UCSD-AML1 (cell line): Measurements from ENCODE around the gene ADGRA1.

ENCODE experiments used
- DNase-seq: peaks from one replicate; lab custom pipeline; 2025; ENCODE audit not compliant: unreplicated experiment; lab: John Stamatoyannopoulos, UW

Gene ADGRA1

DNA sequence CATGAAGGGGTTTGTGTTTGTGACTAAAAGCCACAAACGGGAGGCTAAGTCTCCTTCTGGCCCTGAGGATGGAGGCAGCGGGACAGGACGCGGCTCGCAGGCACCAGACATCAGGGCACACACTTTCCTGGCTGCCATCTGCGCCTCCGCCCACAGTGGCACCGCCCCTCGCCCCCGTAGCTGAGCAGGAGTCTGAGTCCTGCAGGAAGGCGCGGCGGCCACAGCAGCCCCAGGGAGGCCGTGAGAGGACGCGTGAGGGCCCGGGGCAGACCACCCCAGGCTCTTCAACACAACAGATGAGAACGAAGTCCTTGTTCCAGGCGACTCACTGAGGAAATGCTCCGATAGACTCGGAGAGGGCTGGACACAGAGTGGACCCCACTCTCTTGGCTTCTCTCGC lies 6.6 kb downstream of the ADGRA1 start:
- no peak for DNase-seq

GRCh38 chr10:133094866-133095265 lies 7.1 kb downstream of the ADGRA1 start:
- DNase-seq = no peak

DNA sequence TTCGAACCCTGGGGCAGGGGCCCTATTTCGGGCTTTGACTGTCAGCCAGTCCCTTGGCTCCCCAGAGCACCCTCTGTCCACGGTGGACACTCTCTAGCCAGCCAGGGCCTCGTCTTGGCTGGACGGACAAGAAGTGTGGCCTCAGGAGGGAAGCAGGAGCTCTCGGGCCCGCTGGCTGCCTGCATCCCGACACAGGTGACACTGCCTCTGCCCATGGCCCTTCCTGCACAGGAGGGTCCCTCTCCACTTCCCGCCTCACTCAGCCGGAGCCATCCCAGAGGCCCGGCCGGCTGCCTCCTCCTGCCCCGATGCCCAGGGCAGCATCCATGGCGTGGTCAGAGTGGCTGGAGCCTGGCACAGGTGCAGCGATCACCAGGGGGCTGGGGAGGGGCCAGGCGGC lies 7.9 kb downstream of the ADGRA1 start:
- DNase-seq = no peak

- no peak for DNase-seq
These were observed 9.0 kb downstream of the ADGRA1 start for GRCh38 chr10:133096616-133097269.

DNA sequence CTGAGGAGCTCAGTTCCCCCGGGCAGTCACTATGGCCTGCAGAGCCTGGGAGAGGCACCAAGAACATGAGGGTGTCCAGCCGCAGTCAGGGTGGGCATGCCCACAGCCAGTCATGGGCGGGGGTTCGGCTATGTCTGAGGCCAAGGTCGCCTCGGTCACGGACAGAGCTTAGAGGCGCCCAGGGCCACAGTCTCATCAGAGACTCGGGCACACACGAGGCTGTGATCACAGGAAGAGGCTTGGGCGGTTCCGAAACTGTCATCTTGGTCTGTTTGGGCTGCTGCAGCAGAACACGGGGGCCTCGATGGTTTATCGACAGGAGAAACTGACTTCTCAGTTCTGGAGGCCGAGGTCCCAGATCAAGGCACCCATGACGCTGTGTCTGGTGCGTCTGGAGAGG lies 9.7 kb downstream of the ADGRA1 start:
- DNase-seq = no peak

- DNase-seq = no peak
These were observed 10.2 kb downstream of the ADGRA1 start for GRCh38 chr10:133097961-133098360.

GRCh38 chr10:133098426-133099124 lies 10.9 kb downstream of the ADGRA1 start:
- no peak for DNase-seq

GRCh38 chr10:133099571-133099970 lies 11.8 kb downstream of the ADGRA1 start:
- DNase-seq = no peak

GRCh38 chr10:133100186-133100585 lies 12.5 kb downstream of the ADGRA1 start:
- no peak for DNase-seq

- no peak for DNase-seq
These were observed 13.1 kb downstream of the ADGRA1 start for GRCh38 chr10:133100706-133101415.

DNA sequence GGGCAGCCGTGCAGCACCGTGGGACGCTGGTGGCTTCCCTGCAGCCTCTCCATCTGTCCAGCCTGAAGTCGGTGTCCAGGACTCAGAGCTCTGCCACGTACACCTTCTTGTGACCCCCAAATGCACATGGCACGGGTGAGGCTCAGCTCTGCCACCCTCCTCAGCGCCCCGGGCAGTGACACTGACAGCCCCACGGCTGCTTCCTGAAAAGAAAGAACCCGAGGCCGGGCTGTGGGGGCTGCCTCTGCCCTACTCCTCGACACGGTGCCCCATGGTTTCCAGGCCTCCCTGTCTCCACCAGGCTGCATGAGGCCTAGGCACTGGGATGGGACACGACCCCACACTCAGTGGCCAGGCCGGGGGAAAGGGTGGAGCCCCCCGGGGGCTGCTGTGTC lies 13.7 kb downstream of the ADGRA1 start:
- DNase-seq = no peak

DNA sequence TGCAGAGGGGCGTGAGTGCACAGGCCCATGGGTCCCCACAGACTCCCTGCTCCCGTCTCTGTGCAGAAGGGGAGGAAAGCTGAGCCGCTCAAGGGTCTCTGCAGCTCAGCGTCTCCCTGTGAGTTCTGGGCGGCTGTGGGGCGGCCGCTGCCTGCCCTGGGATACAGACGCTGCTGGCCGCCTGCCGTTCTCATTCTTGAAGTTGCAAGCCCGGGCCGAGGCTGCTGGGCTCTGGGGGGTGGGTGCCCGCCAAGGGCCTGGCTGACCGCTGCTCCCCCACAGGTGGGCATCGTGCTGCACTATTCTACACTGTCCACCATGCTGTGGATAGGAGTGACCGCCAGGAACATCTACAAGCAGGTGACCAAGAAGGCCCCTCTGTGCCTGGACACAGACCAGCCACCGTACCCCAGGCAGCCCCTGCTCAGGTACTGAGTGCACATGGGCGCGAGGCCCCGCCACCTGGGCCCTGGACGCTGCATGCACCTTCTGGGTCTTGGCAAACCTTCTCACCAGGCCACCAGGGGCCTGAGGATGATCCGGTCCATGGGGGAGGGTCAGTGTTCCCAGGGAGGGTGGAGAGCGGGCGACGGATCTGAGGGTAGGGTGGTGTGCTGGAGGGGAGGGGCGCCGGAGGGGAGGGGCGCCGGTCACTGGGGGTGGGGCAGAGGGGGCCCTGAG lies 14.8 kb downstream of the ADGRA1 start:
- DNase-seq = no peak

DNA sequence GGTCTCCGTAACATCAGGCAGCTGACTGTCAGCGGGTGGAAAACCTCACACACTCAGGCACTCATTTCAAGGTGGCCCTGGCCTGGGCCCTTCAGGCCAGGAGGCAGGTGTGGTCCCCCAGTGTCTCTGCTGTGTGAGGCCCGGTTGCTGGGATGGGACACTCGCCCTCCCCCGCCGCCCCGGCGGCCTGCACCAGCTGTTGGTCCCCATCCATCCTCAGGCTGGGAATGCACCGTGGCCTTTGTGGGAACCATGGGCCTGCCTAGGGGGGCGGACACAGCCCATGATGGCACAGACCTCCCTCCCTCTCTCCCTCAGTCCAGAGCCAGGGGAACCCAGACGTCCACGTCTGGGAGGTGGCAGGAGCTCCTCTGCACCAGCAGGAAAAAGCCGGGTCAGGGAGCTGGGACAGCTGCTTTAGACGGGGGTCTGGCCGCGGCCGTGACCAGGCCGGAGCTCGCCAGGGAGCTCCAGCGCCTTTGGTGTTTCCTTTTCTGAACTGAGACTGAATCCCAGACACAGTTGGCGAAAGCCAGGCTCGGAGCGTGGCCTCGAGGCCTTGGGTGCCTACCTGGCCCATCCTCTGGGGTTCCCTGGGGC lies 15.7 kb downstream of the ADGRA1 start:
- DNase-seq = no peak

- no peak for DNase-seq
These were observed 16.6 kb downstream of the ADGRA1 start for GRCh38 chr10:133104068-133104962.

DNA sequence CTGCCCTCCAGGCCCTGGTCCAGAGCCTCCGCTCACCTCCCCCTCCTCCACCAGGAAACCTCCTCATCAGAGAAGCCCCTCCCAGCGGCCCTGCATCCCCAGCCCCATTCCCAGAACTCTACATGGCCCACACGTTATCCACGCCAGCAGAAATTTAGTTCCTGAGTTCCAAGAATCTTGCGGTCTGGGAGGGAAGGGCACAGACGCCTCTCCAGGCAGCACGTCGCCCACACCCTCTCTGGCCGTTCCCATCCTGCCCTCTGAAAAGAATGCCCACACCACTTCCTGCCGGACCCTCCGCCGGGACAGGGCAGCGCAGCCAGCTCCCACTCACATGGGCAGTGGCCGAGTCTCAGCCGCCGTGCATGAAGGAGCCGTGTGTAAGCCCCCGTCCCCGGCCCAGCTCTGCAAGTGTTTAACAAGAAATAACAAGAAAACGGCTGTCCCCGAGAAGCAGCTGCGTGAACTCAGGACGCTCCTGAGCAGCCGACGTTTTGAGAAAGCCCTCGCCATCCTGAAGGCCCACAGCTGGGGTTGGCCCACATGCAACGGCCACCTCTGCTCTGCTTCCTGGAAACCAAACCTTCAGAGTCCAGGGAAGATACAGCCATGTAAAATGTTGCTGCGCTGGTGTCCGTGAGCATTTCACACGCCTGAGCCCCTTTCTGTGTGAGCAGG lies 17.4 kb downstream of the ADGRA1 start:
- DNase-seq = no peak

DNA sequence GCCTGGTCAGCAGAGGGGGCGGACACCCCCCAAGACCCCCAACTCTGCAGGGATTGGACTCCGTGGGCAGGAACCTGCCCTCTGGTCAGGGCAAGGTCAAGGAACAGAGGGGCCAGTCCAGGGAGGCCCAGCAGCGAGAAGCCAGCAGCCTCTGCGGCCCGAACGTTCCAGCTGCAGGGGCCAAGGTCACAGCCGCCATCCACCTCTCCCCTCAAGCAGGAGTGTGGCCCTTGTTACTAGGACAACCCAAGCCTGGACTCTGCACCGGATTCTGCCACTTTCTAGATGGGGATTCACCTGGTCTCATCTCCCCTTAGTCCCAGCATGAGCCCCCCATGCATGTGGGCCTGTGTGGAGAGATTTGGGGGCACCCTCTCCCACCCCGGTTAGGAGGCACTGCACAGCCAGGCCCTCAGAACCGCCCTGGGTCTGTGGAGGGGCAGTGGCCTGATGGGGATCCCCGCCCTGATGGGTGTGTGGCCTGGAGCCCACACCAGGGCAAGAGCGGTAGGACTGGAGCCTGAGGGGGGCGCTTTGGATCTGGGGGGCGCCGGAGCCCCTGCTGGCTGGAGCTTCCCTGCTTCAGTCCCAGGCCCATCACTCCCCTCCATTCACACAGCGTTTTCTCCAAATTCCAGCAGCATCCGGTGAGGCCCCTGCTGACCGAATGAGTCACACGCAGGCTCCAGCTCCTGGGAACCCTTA lies 18.1 kb downstream of the ADGRA1 start:
- DNase-seq = no peak

GRCh38 chr10:133106516-133106915 lies 18.8 kb downstream of the ADGRA1 start:
- DNase-seq = no peak

GRCh38 chr10:133107442-133107841 lies 19.7 kb downstream of the ADGRA1 start:
- DNase-seq = no peak

GRCh38 chr10:133109711-133110110 lies 22.0 kb downstream of the ADGRA1 start:
- DNase-seq = no peak
